IMR-90 (cell line): ENCODE data around the gene FMNL1. TPM values are rescaled to one million over a fixed set of nuclear protein-coding genes. Genes with fewer than 3 reads are reported as not detected.

Source experiments
- ATAC-seq: fragments of 200-7000 bp; cut with Tn5 transposase; 2 replicates; pipeline ENCODE4 v1.9.1; 2020; ENCODE audit warnings: low read depth, mild to moderate bottlenecking, moderate library complexity
- BruUV-seq: library from RNA; stranded (reverse); fragments of 400-500 nt; replicated peaks from 2 replicates; lab custom pipeline; 2021; lab: Mats Ljungman, UMichigan
- CTCF ChIA-PET: fragments of 300-600 bp; formaldehyde crosslinking; extraction: SDS; loops from one replicate; lab custom pipeline; 2021; ENCODE audit warnings: antibody characterized with exemption; lab: Yijun Ruan, JAX
- POLR2A ChIA-PET: fragments of 300-600 bp; sonication (Branson Sonifier 250); formaldehyde crosslinking; loops from one replicate; lab custom pipeline; 2022; ENCODE audit warnings: antibody characterized with exemption; ENCODE audit not compliant: unreplicated experiment; lab: Charles Lee
- DNase-seq: peaks from one replicate; pipeline ENCODE4 v3.0.0; 2013
- H2AFZ ChIP-seq: replicated peaks from 2 replicates; pipeline ENCODE3; 2013; ENCODE audit warnings: low read length, mild to moderate bottlenecking; ENCODE audit not compliant: poor library complexity
- H2AK5ac ChIP-seq: 2 replicates; pipeline ENCODE4 v1.6.1; 2013; ENCODE audit warnings: low read depth, low read length, inconsistent platforms
- H2AK9ac ChIP-seq: replicated peaks from 2 replicates; pipeline ENCODE3; 2013; ENCODE audit warnings: mild to moderate bottlenecking, low read depth, low read length, moderate library complexity; ENCODE audit not compliant: poor library complexity
- H2BK120ac ChIP-seq: 2 replicates; pipeline ENCODE4 v1.6.1; 2013; ENCODE audit warnings: low read depth, low read length, inconsistent platforms
- H2BK15ac ChIP-seq: 3 replicates; pipeline ENCODE4 v1.6.1; 2013; ENCODE audit warnings: low read depth, low read length, inconsistent platforms
- H2BK20ac ChIP-seq: 2 replicates; pipeline ENCODE4 v1.6.1; 2013; ENCODE audit warnings: low read depth, mild to moderate bottlenecking, inconsistent platforms, low read length, moderate library complexity
- H2BK5ac ChIP-seq: 2 replicates; pipeline ENCODE4 v1.6.1; 2013; ENCODE audit warnings: mild to moderate bottlenecking, low read depth, low read length, inconsistent platforms; ENCODE audit not compliant: poor library complexity, severe bottlenecking
- H3K14ac ChIP-seq: replicated peaks from 2 replicates; pipeline ENCODE4 v1.6.1; 2013; ENCODE audit warnings: low read depth, low read length, inconsistent platforms
- H3K18ac ChIP-seq: 2 replicates; pipeline ENCODE4 v1.6.1; 2013; ENCODE audit warnings: low read depth, low read length, control low read depth
- H3K23ac ChIP-seq: 2 replicates; pipeline ENCODE4 v1.6.1; 2013; ENCODE audit warnings: low read depth, low read length, inconsistent platforms
- H3K27ac ChIP-seq: 2 replicates; pipeline ENCODE4 v1.5.1; 2013; ENCODE audit warnings: mild to moderate bottlenecking, control low read depth, low read length; ENCODE audit not compliant: insufficient read depth
- H3K27me3 ChIP-seq: 2 replicates; pipeline ENCODE4 v1.6.1; 2013; ENCODE audit warnings: low read length; ENCODE audit not compliant: control insufficient read depth, insufficient read depth
- H3K36me3 ChIP-seq: 2 replicates; pipeline ENCODE4 v1.6.1; 2013; ENCODE audit warnings: low read length, mixed read lengths; ENCODE audit not compliant: control insufficient read depth, insufficient read depth
- H3K4ac ChIP-seq: 2 replicates; pipeline ENCODE4 v1.6.1; 2013; ENCODE audit warnings: low read depth, low read length, inconsistent platforms
- H3K4me1 ChIP-seq: 2 replicates; pipeline ENCODE4 v1.6.1; 2013; ENCODE audit warnings: low read length, mixed read lengths; ENCODE audit not compliant: control insufficient read depth, insufficient read depth
- H3K4me2 ChIP-seq: 2 replicates; pipeline ENCODE4 v1.6.1; 2013; ENCODE audit warnings: low read depth, mild to moderate bottlenecking, control low read depth, low read length, moderate library complexity
- H3K4me3 ChIP-seq: 2 replicates; pipeline ENCODE4 v1.5.1; 2013; ENCODE audit warnings: low read depth, mild to moderate bottlenecking, control low read depth, low read length, moderate library complexity; ENCODE audit not compliant: insufficient read depth
- H3K56ac ChIP-seq: 2 replicates; pipeline ENCODE4 v1.6.1; 2013; ENCODE audit warnings: low read length, inconsistent platforms; ENCODE audit not compliant: insufficient read depth; ENCODE audit errors: extremely low read depth
- H3K79me1 ChIP-seq, 2 experiments: 2 replicates each; pipeline ENCODE4 v1.6.1; 2013; ENCODE audit warnings: low read length in 2 of 2, inconsistent platforms in 1 of 2, low read depth in 1 of 2
- H3K9ac ChIP-seq: 2 replicates; pipeline ENCODE4 v1.6.1; 2013; ENCODE audit warnings: low read depth, low read length, control low read depth
- H3K9me1 ChIP-seq: 2 replicates; pipeline ENCODE4 v1.6.1; 2013; ENCODE audit warnings: low read length, inconsistent platforms; ENCODE audit not compliant: insufficient read depth
- H3K9me3 ChIP-seq: 2 replicates; pipeline ENCODE4 v1.6.1; 2013; ENCODE audit warnings: low read length; ENCODE audit not compliant: control insufficient read depth, insufficient read depth
- H4K20me1 ChIP-seq: 2 replicates; pipeline ENCODE4 v1.6.1; 2013; ENCODE audit warnings: low read length, inconsistent platforms; ENCODE audit not compliant: insufficient read depth
- H4K5ac ChIP-seq: 2 replicates; pipeline ENCODE4 v1.6.1; 2013; ENCODE audit warnings: mild to moderate bottlenecking, low read depth, low read length, control low read depth
- H4K8ac ChIP-seq, 2 experiments: 2 replicates each; pipeline ENCODE4 v1.6.1; 2013; ENCODE audit warnings: low read depth in 2 of 2, low read length in 2 of 2, control low read depth in 1 of 2, inconsistent platforms in 1 of 2
- H4K91ac ChIP-seq: 2 replicates; pipeline ENCODE4 v1.6.1; 2013; ENCODE audit warnings: low read depth, low read length, inconsistent platforms; ENCODE audit not compliant: insufficient read depth
- CTCF ChIP-seq: conservative IDR thresholded peaks from 2 replicates; pipeline ENCODE4 v1.5.1; 2012; ENCODE audit warnings: mild to moderate bottlenecking, low read depth, low read length, improper control_type of control experiment
- RAD21 ChIP-seq: IDR thresholded peaks from 2 replicates; pipeline ENCODE4 v1.6.1; 2012; ENCODE audit warnings: low read length, improper control_type of control experiment
- SMC3 ChIP-seq: fragments of 150-350 bp; IDR thresholded peaks from 2 replicates; pipeline ENCODE4 v1.6.1; 2016; ENCODE audit warnings: low read depth, mild to moderate bottlenecking, antibody characterized with exemption, low read length, moderate library complexity
- WGBS, 2 experiments: methylation state at CpG; one replicate each; pipeline versions ENCODE4 v1.1.5 to v1.1.7; 2013; ENCODE audit warnings: missing lambda C conversion rate in 2 of 2; ENCODE audit not compliant: insufficient read length in 1 of 2; ENCODE audit errors: extremely low coverage in 2 of 2; 5-methylcytosine and 5-hydroxymethylcytosine counted together
- dilution Hi-C: fragments of 300-500 bp; cut with HindIII; formaldehyde crosslinking; loops from one replicate; pipeline ENCODE4 v1.14.3; 2018; ENCODE audit warnings: low sequenced_read_pairs; ENCODE audit not compliant: unreplicated experiment
- in situ Hi-C: fragments of 300-500 bp; cut with MboI; formaldehyde crosslinking; loops from 3 replicates; pipeline ENCODE4 v1.14.3; 2019; ENCODE audit warnings: low sequenced_read_pairs, inconsistent platforms, mixed read lengths
- intact Hi-C: fragments of 100-400 bp; cut with micrococcal nuclease; formaldehyde crosslinking; loops from 2 replicates; pipeline ENCODE4 v1.10.0; 2022
- polyA plus RNA-seq, 3 experiments: library from polyadenylated mRNA; depleted of rRNA; stranded (reverse); fragments of >200 nt; gene quantifications; 2 replicates each; pipeline ENCODE4 v1.2.3, GENCODE V29; 2012; ENCODE audit warnings: low replicate concordance in 1 of 3
- total RNA-seq: library from RNA; depleted of rRNA; stranded (reverse); fragments of >200 nt; gene quantifications from 2 replicates; pipeline ENCODE4 v1.2.3, GENCODE V29; 2012
- TF ChIP-seq, protein P1 (sequence below): fragments of 150-350 bp; IDR thresholded peaks from 2 replicates; pipeline ENCODE4 v1.6.1; 2016; ENCODE audit warnings: low read depth, mild to moderate bottlenecking, low read length, moderate library complexity, borderline replicate concordance

Gene FMNL1
- total and polyA plus RNA-seq, 2 of the 4 experiments (the other 2 are of a cell fraction), result 0.36 to 2.3 TPM

GRCh38 chr17:45235416-45236281, 14.0 kb downstream of the FMNL1 start:
- H3K9me3 ChIP-seq, result no peaks in the 10 kb centered on the region
- no peak overlapping the region for H3K27ac ChIP-seq
- H3K9me1 ChIP-seq, result peaks cover 3% of the 10 kb centered on the region; the same call in 1 of the 2 replicates
- H3K56ac ChIP-seq, result no peak overlapping the region
- intact Hi-C loops (loop anchor here (1.0 kb wide), 1 partner anchor 16 kb away; no protein-coding TSS in a partner anchor), dilution Hi-C loops (no loop called here), in situ Hi-C loops (no loop called here)
- no peak overlapping the region for H2BK5ac ChIP-seq
- H2AK9ac ChIP-seq, result peak overlapping the region; percentile 76
- DNase-seq (peak; percentile 77), ATAC-seq (peak; percentile 76)
- peaks cover 11% of the 10 kb centered on the region for H3K4me1 ChIP-seq
- peaks cover 6% of the 10 kb centered on the region; the same call in 1 of the 2 replicates for H3K36me3 ChIP-seq
- BruUV-seq, result no TSS peak
- H3K4me2 ChIP-seq, result no peak overlapping the region
- H3K9ac ChIP-seq, result no peak overlapping the region
- H3K27me3 ChIP-seq, result no peaks in the 10 kb centered on the region; the same call in 1 of the 2 replicates
- no peak overlapping the region for H2BK20ac ChIP-seq
- no peak overlapping the region for H3K23ac ChIP-seq
- H4K5ac ChIP-seq, result no peak overlapping the region
- no peak overlapping the region for H2BK15ac ChIP-seq
- H2AK5ac ChIP-seq, result 0 out of 2 replicates have a peak overlapping the region, but pooled peaks have one; percentile 30
- H2AFZ ChIP-seq, result peak overlapping the region; percentile 72
- no peak overlapping the region for H3K14ac ChIP-seq
- no peak overlapping the region for H3K4ac ChIP-seq
- no peak overlapping the region for H4K8ac ChIP-seq
- no peaks in the 10 kb centered on the region for H4K20me1 ChIP-seq
- H3K18ac ChIP-seq, result no peak overlapping the region
- H4K91ac ChIP-seq, result no peak overlapping the region
- ChIA-PET POLR2A (no interaction called here), CTCF (interaction anchor here (0.7 to 1.9 kb wide), 4 partner anchors 17 to 136 kb away, joined by 3 to 7 read pairs (median 3); partner anchors contain the start of gene ACBD4)
- H3K79me1 ChIP-seq, result no peaks in the 10 kb centered on the region; a peak in 1 of 4 replicates
- WGBS, 2 experiments, result 56% methylated on average over 9 of the region's 20 CpGs; no CpG with 5 or more reads in 1 of the 2 experiments
- no peak overlapping the region for H3K4me3 ChIP-seq
- no peak overlapping the region for H2BK120ac ChIP-seq
- peak; percentile 77 for TF ChIP-seq CTCF
- TF ChIP-seq, protein P1, sequence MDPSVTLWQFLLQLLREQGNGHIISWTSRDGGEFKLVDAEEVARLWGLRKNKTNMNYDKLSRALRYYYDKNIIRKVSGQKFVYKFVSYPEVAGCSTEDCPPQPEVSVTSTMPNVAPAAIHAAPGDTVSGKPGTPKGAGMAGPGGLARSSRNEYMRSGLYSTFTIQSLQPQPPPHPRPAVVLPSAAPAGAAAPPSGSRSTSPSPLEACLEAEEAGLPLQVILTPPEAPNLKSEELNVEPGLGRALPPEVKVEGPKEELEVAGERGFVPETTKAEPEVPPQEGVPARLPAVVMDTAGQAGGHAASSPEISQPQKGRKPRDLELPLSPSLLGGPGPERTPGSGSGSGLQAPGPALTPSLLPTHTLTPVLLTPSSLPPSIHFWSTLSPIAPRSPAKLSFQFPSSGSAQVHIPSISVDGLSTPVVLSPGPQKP, result no peak
- TF ChIP-seq RAD21, result peak; percentile 72
- peak; percentile 82 for TF ChIP-seq SMC3
